Measurements from ENCODE around the gene VAPA.

VAPA gene

DNA sequence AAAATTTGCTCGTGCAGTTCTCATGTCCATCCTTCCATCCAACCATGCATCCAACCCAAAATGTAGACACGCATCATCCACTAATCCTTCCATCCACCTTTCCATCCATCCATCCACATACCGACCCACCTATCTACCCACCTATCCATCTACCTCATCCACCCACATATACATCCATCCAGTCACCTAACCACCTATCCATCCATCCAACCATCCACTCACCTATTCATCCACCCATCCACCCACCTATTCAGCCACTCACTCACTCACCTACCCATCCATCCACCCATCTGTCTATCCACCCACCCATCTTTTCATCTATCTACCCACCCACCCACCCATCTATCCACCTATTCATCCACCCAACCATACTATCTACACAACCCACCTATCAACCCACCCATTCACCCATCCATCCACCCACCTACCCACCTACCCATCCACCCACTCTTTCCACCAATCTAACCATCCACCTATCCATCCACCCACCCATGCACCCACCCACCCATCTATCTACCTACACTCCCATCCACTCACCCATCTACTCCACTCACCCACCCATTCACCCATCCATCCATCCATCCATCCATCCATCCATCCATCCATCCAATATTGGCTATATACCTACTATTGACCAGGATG, 94.3 kb downstream of the VAPA start:
- TF ChIP-seq EZH2phosphoT487 (IDR thresholded peaks at IDR 0.05; ENCODE audit: borderline replicate concordance), result no peak
- TF ChIP-seq, protein P1, sequence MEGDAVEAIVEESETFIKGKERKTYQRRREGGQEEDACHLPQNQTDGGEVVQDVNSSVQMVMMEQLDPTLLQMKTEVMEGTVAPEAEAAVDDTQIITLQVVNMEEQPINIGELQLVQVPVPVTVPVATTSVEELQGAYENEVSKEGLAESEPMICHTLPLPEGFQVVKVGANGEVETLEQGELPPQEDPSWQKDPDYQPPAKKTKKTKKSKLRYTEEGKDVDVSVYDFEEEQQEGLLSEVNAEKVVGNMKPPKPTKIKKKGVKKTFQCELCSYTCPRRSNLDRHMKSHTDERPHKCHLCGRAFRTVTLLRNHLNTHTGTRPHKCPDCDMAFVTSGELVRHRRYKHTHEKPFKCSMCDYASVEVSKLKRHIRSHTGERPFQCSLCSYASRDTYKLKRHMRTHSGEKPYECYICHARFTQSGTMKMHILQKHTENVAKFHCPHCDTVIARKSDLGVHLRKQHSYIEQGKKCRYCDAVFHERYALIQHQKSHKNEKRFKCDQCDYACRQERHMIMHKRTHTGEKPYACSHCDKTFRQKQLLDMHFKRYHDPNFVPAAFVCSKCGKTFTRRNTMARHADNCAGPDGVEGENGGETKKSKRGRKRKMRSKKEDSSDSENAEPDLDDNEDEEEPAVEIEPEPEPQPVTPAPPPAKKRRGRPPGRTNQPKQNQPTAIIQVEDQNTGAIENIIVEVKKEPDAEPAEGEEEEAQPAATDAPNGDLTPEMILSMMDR (conservative IDR thresholded peaks at IDR 0.05; ENCODE audit: low read length), result no peak
- no peaks in the 10 kb centered on the region for H3F3A ChIP-seq (ENCODE audit: low read depth)
- no peak overlapping the region for H3K4me3 ChIP-seq (ENCODE audit: low read length, poor library complexity, severe bottlenecking)
- H4K20me1 ChIP-seq (ENCODE audit: insufficient read depth, low read length, poor library complexity, severe bottlenecking), result no peaks in the 10 kb centered on the region
- H3K9me2 ChIP-seq (replicated peaks; ENCODE audit: low read depth, low read length), result no peaks in the 10 kb centered on the region
- no peak overlapping the region for H2AFZ ChIP-seq (ENCODE audit: low read length)
- no peaks in the 10 kb centered on the region for H3K27me3 ChIP-seq (ENCODE audit: insufficient read depth, low read length, poor library complexity, severe bottlenecking)
- no peak overlapping the region for H3K9ac ChIP-seq (ENCODE audit: low read depth, low read length, poor library complexity, severe bottlenecking)
- H3K9me3 ChIP-seq (ENCODE audit: insufficient read depth, low read depth, low read length), result no peaks in the 10 kb centered on the region
- H3K36me3 ChIP-seq (ENCODE audit: insufficient read depth, low read length), result no peaks in the 10 kb centered on the region
- H3K4me1 ChIP-seq (ENCODE audit: insufficient read depth, low read length, poor library complexity, severe bottlenecking), result no peaks in the 10 kb centered on the region
- H3K79me2 ChIP-seq (ENCODE audit: insufficient read depth, low read length), result no peaks in the 10 kb centered on the region
- H3K4me2 ChIP-seq (ENCODE audit: low read depth, low read length, poor library complexity, severe bottlenecking), result no peak overlapping the region

Data from Loucy (cell line).